GM23248 (cell line): ENCODE measurements around the gene C1QBP. TPM values are rescaled to one million over a fixed set of nuclear protein-coding genes. Genes with fewer than 3 reads are reported as not detected.

ENCODE experiments used
- DNase-seq: peaks from one replicate; pipeline ENCODE4 v3.0.0-alpha.2; 2015
- H2AFZ ChIP-seq: fragments of 200-600 bp; sonication (generic); 2 replicates; pipeline ENCODE4 v1.6.1; 2016; ENCODE audit warnings: antibody characterized with exemption
- H3F3A ChIP-seq: fragments of 200-600 bp; sonication (generic); 2 replicates; pipeline ENCODE4 v1.6.1; 2016; ENCODE audit warnings: mild to moderate bottlenecking, antibody characterized with exemption, mixed run types; ENCODE audit not compliant: insufficient read depth
- H3K27ac ChIP-seq: fragments of 200-600 bp; sonication (generic); 2 replicates; pipeline ENCODE4 v1.5.1; 2016; ENCODE audit warnings: mild to moderate bottlenecking
- H3K27me3 ChIP-seq: fragments of 200-600 bp; sonication (generic); replicated peaks from 2 replicates; pipeline ENCODE4 v1.6.1; 2016; ENCODE audit warnings: mild to moderate bottlenecking; ENCODE audit not compliant: insufficient read depth
- H3K36me3 ChIP-seq: fragments of 200-600 bp; sonication (generic); 2 replicates; pipeline ENCODE4 v1.6.1; 2016; ENCODE audit warnings: low read depth, mild to moderate bottlenecking
- H3K4me1 ChIP-seq: fragments of 200-600 bp; sonication (generic); 2 replicates; pipeline ENCODE4 v1.6.1; 2016; ENCODE audit warnings: mild to moderate bottlenecking; ENCODE audit not compliant: insufficient read depth
- H3K4me2 ChIP-seq: fragments of 200-600 bp; sonication (generic); one replicate; pipeline ENCODE4 v1.6.1; 2016; ENCODE audit warnings: mild to moderate bottlenecking; ENCODE audit not compliant: unreplicated experiment
- H3K4me3 ChIP-seq: fragments of 200-600 bp; sonication (generic); 2 replicates; pipeline ENCODE4 v1.5.1; 2016; ENCODE audit warnings: mild to moderate bottlenecking
- H3K79me2 ChIP-seq: fragments of 200-600 bp; sonication (generic); 2 replicates; pipeline ENCODE4 v1.6.1; 2016; ENCODE audit warnings: mild to moderate bottlenecking; ENCODE audit not compliant: insufficient read depth
- H3K9ac ChIP-seq: fragments of 200-600 bp; sonication (generic); 2 replicates; pipeline ENCODE4 v1.6.1; 2016; ENCODE audit warnings: mild to moderate bottlenecking
- H3K9me2 ChIP-seq: fragments of 200-600 bp; sonication (generic); 2 replicates; pipeline ENCODE4 v1.6.1; 2016; ENCODE audit warnings: mixed run types, mild to moderate bottlenecking, moderate library complexity; ENCODE audit not compliant: insufficient read depth
- H3K9me3 ChIP-seq: fragments of 200-600 bp; sonication (generic); one replicate; pipeline ENCODE4 v1.6.1; 2017; ENCODE audit warnings: low read depth
- H4K20me1 ChIP-seq: fragments of 200-600 bp; sonication (generic); 2 replicates; pipeline ENCODE4 v1.6.0; 2016; ENCODE audit not compliant: insufficient read depth
- EZH2 ChIP-seq: fragments of 200-600 bp; sonication (generic); IDR thresholded peaks from 2 replicates; pipeline ENCODE4 v1.6.1; 2018; ENCODE audit warnings: antibody characterized with exemption, mild to moderate bottlenecking; ENCODE audit not compliant: insufficient read depth, poor library complexity, severe bottlenecking
- EZH2phosphoT487 ChIP-seq: fragments of 200-600 bp; sonication (generic); IDR thresholded peaks from 2 replicates; pipeline ENCODE4 v1.6.1; 2018; ENCODE audit warnings: antibody characterized with exemption, moderate library complexity, mild to moderate bottlenecking, low read depth; ENCODE audit not compliant: insufficient read depth
- WGBS, 2 experiments: methylation state at CpG; one replicate each; pipeline ENCODE4 v1.1.6; 2015 to 2017; ENCODE audit warnings: low lambda C conversion rate in 2 of 2, low coverage in 1 of 2; ENCODE audit errors: missing lambda C conversion rate in 2 of 2; 5-methylcytosine and 5-hydroxymethylcytosine counted together
- in situ Hi-C: fragments of 300-500 bp; cut with MboI; formaldehyde crosslinking; loops from 2 replicates; pipeline ENCODE4 v1.15.0; 2020
- polyA plus RNA-seq: library from polyadenylated mRNA; unstranded; fragments of >200 nt; fragmentation: Nextera tagmentation; extraction: Ambion mirVana; gene quantifications from 2 replicates; pipeline ENCODE4 v1.2.1, GENCODE V29; 2016
- total RNA-seq: library from RNA; depleted of rRNA; stranded (reverse); fragments of >200 nt; shearing (Covaris generic); gene quantifications from 2 replicates; pipeline ENCODE4 v1.2.3, GENCODE V29; 2014

Gene C1QBP
- total and polyA plus RNA-seq, 2 experiments from 2014 or later: 131 to 235 TPM

DNA sequence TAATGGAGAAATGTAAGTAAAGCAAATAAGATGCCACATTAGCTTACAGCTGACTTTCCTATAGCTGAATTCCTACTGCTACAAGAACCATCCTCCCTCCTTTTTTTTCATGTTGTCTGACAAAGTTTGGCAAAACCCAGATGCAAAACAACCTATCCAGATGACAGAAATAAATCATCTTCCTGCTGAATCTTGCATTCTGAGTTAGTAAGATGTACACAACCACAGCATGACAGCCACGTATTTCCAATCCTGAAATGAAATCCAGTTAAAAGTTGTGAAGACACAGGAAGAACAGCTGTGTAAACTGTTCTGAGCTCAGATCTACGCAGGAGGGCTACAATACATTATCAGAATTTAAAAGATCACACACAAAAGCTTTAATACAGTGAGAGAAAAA is 35.0 kb upstream of the C1QBP start:
- WGBS, 2 experiments: 100% methylated on average over 2 of the region's 2 CpGs
- peaks cover 30% of the 10 kb centered on the region for H3K79me2 ChIP-seq
- H3K4me2 ChIP-seq: no peak overlapping the region
- H3K9me2 ChIP-seq: no peaks in the 10 kb centered on the region
- H3K27ac ChIP-seq: no peak overlapping the region
- in situ Hi-C loops: loop anchor here (25.0 kb wide), 2 partner anchors 88 to 963 kb away; partner anchors contain the start of genes AIPL1 and PIMREG
- no peak for DNase-seq
- H3F3A ChIP-seq: peaks cover 45% of the 10 kb centered on the region
- H4K20me1 ChIP-seq: no peaks in the 10 kb centered on the region
- H3K4me1 ChIP-seq: no peaks in the 10 kb centered on the region
- H3K36me3 ChIP-seq: peaks cover 39% of the 10 kb centered on the region
- TF ChIP-seq EZH2 (no peak), EZH2phosphoT487 (no peak)
- H3K27me3 ChIP-seq: no peaks in the 10 kb centered on the region
- no peak overlapping the region for H2AFZ ChIP-seq
- H3K9me3 ChIP-seq: no peaks in the 10 kb centered on the region
- no peak overlapping the region for H3K4me3 ChIP-seq
- no peak overlapping the region for H3K9ac ChIP-seq

GRCh38 chr17:5472511-5472910 is 33.6 kb upstream of the C1QBP start:
- Histone ChIP-seq H4K20me1 (no peaks in the 10 kb centered on the region), H3K4me1 (no peaks in the 10 kb centered on the region), H3K79me2 (peaks cover 28% of the 10 kb centered on the region), H3K27ac (0 out of 2 replicates have a peak overlapping the region, but pooled peaks have one; percentile 7), H3K27me3 (no peaks in the 10 kb centered on the region), H3K36me3 (peaks cover 25% of the 10 kb centered on the region), H3K9me2 (no peaks in the 10 kb centered on the region), H3K9me3 (no peaks in the 10 kb centered on the region), H3K4me2 (no peak overlapping the region), H3F3A (peaks cover 45% of the 10 kb centered on the region), H3K9ac (no peak overlapping the region), H2AFZ (no peak overlapping the region), H3K4me3 (no peak overlapping the region)
- 54% methylated on average over 3 of the region's 3 CpGs for WGBS, 2 experiments
- DNase-seq: peak; percentile 9
- no peak for TF ChIP-seq EZH2phosphoT487
- no peak for TF ChIP-seq EZH2
- in situ Hi-C loops: loop anchor here (25.0 kb wide), 2 partner anchors 90 to 965 kb away; partner anchors contain the start of genes AIPL1 and PIMREG

- H2AFZ ChIP-seq: peak overlapping the region; percentile 100
- H3K9me3 ChIP-seq: no peaks in the 10 kb centered on the region
- H3K36me3 ChIP-seq: peaks cover under 1% of the 10 kb centered on the region; the same call in 1 of the 2 replicates
- H3K9me2 ChIP-seq: no peaks in the 10 kb centered on the region
- H4K20me1 ChIP-seq: no peaks in the 10 kb centered on the region
- peak overlapping the region; percentile 99 for H3K4me3 ChIP-seq
- H3F3A ChIP-seq: peaks cover 36% of the 10 kb centered on the region
- peaks cover 56% of the 10 kb centered on the region for H3K79me2 ChIP-seq
- no peak for DNase-seq
- in situ Hi-C loops: loop anchor here (25.0 kb wide), 2 partner anchors 94 to 969 kb away; partner anchors contain the start of genes AIPL1 and PIMREG
- H3K27me3 ChIP-seq: no peaks in the 10 kb centered on the region
- peak overlapping the region; percentile 80 for H3K9ac ChIP-seq
- 1 to 2% methylated on average over 16 to 17 of the region's 17 CpGs for WGBS, 2 experiments
- peak overlapping the region; percentile 84 for H3K4me2 ChIP-seq
- TF ChIP-seq EZH2phosphoT487 (no peak), EZH2 (no peak)
- H3K4me1 ChIP-seq: peaks cover 12% of the 10 kb centered on the region
- H3K27ac ChIP-seq: peak overlapping the region; percentile 55
Observed at GRCh38 chr17:5468075-5468473, 29.1 kb upstream of the C1QBP start.

DNA sequence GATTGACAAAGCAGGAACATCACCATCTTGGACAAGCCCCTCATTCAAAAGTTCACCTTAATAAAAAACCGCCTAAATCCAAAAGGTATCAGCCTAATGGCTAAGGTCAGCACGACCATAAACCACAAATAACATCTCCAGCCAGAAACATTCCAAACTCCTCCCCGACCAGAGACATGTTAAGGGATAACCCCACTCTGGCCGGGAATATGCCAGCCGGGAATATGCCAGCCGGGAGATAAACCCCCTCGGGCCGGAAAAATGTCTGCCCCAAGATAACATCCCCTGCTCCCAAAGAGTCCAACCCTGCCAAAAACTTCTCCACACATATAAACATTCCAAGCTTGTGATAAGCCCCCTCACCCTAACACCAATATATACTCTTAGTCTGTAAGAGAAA is 28.5 kb upstream of the C1QBP start:
- DNase-seq: peak; percentile 23
- peak overlapping the region; percentile 55; the same call in 1 of the 2 replicates for H3K27ac ChIP-seq
- no peaks in the 10 kb centered on the region; the same call in 1 of the 2 replicates for H3K36me3 ChIP-seq
- H3K27me3 ChIP-seq: no peaks in the 10 kb centered on the region
- H3K79me2 ChIP-seq: peaks cover 62% of the 10 kb centered on the region
- peaks cover 31% of the 10 kb centered on the region for H3F3A ChIP-seq
- H2AFZ ChIP-seq: peak overlapping the region; percentile 100
- peak overlapping the region; percentile 84 for H3K4me2 ChIP-seq
- H3K4me1 ChIP-seq: peaks cover 12% of the 10 kb centered on the region
- no peaks in the 10 kb centered on the region for H3K9me2 ChIP-seq
- in situ Hi-C loops: loop anchor here (25.0 kb wide), 2 partner anchors 95 to 970 kb away; partner anchors contain the start of genes AIPL1 and PIMREG
- H4K20me1 ChIP-seq: no peaks in the 10 kb centered on the region
- no peaks in the 10 kb centered on the region for H3K9me3 ChIP-seq
- H3K9ac ChIP-seq: peak overlapping the region; percentile 80
- TF ChIP-seq EZH2phosphoT487: no peak
- TF ChIP-seq EZH2: no peak
- 2 to 5% methylated on average over 8 of the region's 8 CpGs for WGBS, 2 experiments
- peak overlapping the region; percentile 99 for H3K4me3 ChIP-seq
